Duodenal mucosa (tissue), 2 donors: ENCODE measurements around the gene BEST3.

Experiments
- H3K27ac ChIP-seq: one replicate; pipeline ENCODE4 v1.7.0; 2013; ENCODE audit warnings: low read depth, low read length
- H3K27me3 ChIP-seq, 2 donors: one replicate each; pipeline ENCODE4 v1.7.0; 2013; ENCODE audit warnings: low read length in 2 of 2, control low read depth in 1 of 2; ENCODE audit not compliant: insufficient read depth in 2 of 2, control insufficient read depth in 1 of 2
- H3K36me3 ChIP-seq, 2 donors: one replicate each; pipeline ENCODE4 v1.7.0; 2013; ENCODE audit warnings: low read length in 2 of 2, control low read depth in 1 of 2; ENCODE audit not compliant: insufficient read depth in 2 of 2, control insufficient read depth in 1 of 2
- H3K4me1 ChIP-seq, 2 donors: one replicate each; pipeline ENCODE4 v1.7.0; 2013; ENCODE audit warnings: low read length in 2 of 2, control low read depth in 1 of 2; ENCODE audit not compliant: insufficient read depth in 2 of 2, control insufficient read depth in 1 of 2
- H3K4me3 ChIP-seq, 2 donors: one replicate each; pipeline ENCODE4 v1.7.0; 2013; ENCODE audit warnings: low read length in 2 of 2, low read depth in 1 of 2
- H3K9ac ChIP-seq, 2 donors: one replicate each; pipeline ENCODE4 v1.7.0; 2013; ENCODE audit warnings: low read length in 2 of 2, low read depth in 1 of 2
- H3K9me3 ChIP-seq, 2 donors: one replicate each; pipeline ENCODE4 v1.7.0; 2013; ENCODE audit warnings: low read length in 2 of 2, control low read depth in 1 of 2; ENCODE audit not compliant: control insufficient read depth in 1 of 2

BEST3 gene

DNA sequence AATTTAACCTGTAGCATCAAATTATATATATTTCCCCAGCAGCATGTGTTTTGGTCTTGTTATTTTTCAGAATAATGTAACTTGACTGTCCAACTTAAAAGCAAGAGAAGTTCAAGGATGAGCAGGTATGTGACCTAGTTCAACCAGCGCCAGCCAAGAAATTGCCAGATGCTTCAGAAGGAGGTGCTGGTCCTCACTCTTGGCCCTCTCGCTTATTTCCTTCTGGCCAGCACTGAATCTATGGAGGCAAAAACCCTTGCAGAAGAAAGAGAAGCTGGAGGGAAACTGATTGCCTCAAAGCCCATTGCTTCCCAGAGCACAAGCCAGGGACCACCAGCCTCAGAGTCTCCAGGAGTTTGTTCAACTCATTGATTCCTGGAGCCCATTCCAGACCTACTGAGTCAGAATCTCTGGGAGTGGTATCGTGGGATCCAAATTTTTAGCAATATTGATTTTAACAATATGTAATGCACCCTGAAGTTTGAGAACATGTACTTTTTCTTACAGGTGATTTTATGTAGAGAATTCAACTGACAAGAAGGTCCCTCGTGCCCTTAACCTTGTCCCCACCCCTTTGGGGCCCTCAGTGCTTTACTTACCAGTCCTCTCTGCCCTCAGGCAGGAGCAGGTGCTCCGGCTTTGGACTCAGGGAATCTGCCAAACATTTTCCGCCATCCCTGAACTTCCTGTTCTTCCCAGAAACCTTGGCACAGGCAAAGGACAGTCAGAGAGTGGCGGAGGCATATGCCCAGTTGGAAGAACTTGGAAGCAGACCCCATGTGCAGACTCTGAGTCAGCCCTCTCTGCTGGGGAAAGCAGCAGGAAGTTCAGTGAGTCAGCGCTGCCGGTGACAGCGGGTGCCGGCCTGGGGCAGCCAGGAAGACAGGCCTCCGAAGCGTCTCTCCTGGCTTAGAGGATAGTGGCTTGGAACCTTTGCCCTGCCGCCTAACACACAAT lies 10.4 kb downstream of the BEST3 start:
- Histone ChIP-seq H3K36me3 (no peaks in the 10 kb centered on the region), H3K4me3 (peak overlapping the region in 1 of 2 donors; percentile 4), H3K4me1 (peaks cover 0 to 7% of the 10 kb centered on the region in 2 donors), H3K9ac (no peak overlapping the region), H3K27me3 (no peaks in the 10 kb centered on the region), H3K27ac (no peak overlapping the region), H3K9me3 (no peaks in the 10 kb centered on the region)

GRCh38 chr12:69688021-69688420 lies 11.1 kb downstream of the BEST3 start:
- Histone ChIP-seq H3K27me3 (no peaks in the 10 kb centered on the region), H3K9ac (no peak overlapping the region), H3K27ac (no peak overlapping the region), H3K4me1 (peaks cover 0 to 7% of the 10 kb centered on the region in 2 donors), H3K36me3 (no peaks in the 10 kb centered on the region), H3K4me3 (no peak overlapping the region), H3K9me3 (no peaks in the 10 kb centered on the region)

DNA sequence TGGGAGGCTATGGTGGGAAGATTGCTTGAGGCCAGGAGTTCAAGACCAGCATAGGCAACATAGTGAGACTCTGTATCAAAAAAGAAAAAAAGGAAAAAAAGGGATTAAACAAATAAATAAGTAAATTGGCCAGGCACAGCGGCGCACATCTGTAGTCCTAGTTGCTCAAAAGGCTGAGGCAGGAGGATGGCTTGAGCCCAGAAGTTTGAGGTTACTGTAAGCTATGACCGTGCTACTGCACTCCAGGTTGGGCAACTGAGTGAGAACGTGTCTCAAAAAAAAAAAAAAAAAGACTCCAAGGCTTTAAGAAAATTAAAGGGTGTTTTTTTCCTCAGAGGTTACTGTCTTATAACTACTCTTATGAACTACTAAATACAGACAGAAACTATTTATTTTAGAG lies 11.7 kb downstream of the BEST3 start:
- peaks cover 0 to 7% of the 10 kb centered on the region in 2 donors for H3K4me1 ChIP-seq
- H3K9ac ChIP-seq: no peak overlapping the region
- H3K4me3 ChIP-seq: no peak overlapping the region
- no peaks in the 10 kb centered on the region for H3K9me3 ChIP-seq
- H3K36me3 ChIP-seq: no peaks in the 10 kb centered on the region
- no peaks in the 10 kb centered on the region for H3K27me3 ChIP-seq
- H3K27ac ChIP-seq: no peak overlapping the region

- no peaks in the 10 kb centered on the region for H3K9me3 ChIP-seq
- no peak overlapping the region for H3K27ac ChIP-seq
- H3K27me3 ChIP-seq: no peaks in the 10 kb centered on the region
- no peak overlapping the region for H3K9ac ChIP-seq
- H3K36me3 ChIP-seq: no peaks in the 10 kb centered on the region
- H3K4me3 ChIP-seq: no peak overlapping the region
- H3K4me1 ChIP-seq: peaks cover 0 to 7% of the 10 kb centered on the region in 2 donors
Measured at GRCh38 chr12:69686731-69687130, 12.4 kb downstream of the BEST3 start.

DNA sequence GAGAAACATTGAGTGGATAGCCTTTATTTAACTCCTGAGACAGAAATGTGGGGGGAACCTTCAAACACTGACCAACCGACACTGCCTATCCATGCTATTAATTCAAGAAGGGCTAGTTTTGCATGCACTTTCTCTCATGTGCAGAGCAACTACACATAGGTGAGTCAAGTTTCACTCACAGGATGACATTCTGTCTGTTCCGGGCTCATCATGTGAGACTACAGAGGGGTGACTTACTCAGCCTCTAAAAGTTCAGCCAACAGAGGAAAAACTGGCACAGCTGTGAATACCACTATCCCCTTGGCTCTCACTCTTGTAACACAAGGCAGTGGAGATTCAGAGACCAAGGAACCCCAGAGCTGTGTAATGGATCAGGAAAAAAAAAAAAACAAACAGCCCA lies 13.3 kb downstream of the BEST3 start:
- Histone ChIP-seq H3K9me3 (no peaks in the 10 kb centered on the region), H3K4me3 (no peak overlapping the region), H3K27ac (no peak overlapping the region), H3K36me3 (no peaks in the 10 kb centered on the region), H3K4me1 (peaks cover 0 to 7% of the 10 kb centered on the region in 2 donors), H3K27me3 (no peaks in the 10 kb centered on the region), H3K9ac (no peak overlapping the region)

GRCh38 chr12:69684466-69684865 lies 14.6 kb downstream of the BEST3 start:
- H3K4me3 ChIP-seq: no peak overlapping the region

DNA sequence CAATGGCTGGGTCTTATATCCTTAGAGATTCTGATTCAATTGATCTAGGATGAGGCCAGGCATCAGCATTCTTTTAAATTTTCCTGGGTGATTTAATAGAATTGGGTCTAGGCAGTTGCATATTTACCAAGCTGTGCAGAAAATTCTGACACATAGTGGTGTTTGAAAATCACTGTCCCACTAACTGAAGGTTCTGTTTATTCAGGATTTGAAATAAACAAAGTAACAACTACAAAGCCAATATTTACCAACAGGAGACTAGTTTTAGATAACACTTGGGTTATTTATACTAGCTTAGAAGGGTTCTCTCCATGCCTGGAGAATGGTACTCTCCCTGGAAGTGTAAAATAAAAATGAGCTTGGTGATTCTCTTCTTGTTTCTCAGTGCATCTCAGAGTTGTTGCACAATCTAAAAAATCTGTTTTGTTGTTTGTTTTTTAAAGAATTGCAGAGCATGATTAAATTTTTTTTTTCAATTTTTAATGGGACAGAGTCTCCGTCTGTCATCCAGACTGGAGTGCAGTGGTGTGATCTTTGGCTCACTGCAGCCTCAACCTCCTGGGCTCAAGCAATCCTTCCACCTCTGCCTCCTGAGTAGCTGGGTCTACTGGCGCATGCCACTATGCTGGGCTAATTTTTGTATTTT lies 16.9 kb downstream of the BEST3 start:
- Histone ChIP-seq H3K4me1 (no peaks in the 10 kb centered on the region), H3K4me3 (no peak overlapping the region), H3K9me3 (no peaks in the 10 kb centered on the region), H3K27me3 (no peaks in the 10 kb centered on the region), H3K36me3 (no peaks in the 10 kb centered on the region), H3K9ac (no peak overlapping the region), H3K27ac (no peak overlapping the region)

More at GRCh38 chr12:69684466-69684865, 14.6 kb downstream of the BEST3 start:
- H3K4me1 ChIP-seq: peaks cover 0 to 7% of the 10 kb centered on the region in 2 donors
- no peak overlapping the region for H3K27ac ChIP-seq
- H3K9me3 ChIP-seq: no peaks in the 10 kb centered on the region
- no peaks in the 10 kb centered on the region for H3K36me3 ChIP-seq
- H3K9ac ChIP-seq: no peak overlapping the region
- H3K27me3 ChIP-seq: no peaks in the 10 kb centered on the region

GRCh38 chr12:69679119-69679518 lies 20.0 kb downstream of the BEST3 start:
- Histone ChIP-seq H3K27ac (no peak overlapping the region), H3K4me1 (no peaks in the 10 kb centered on the region), H3K9me3 (no peaks in the 10 kb centered on the region), H3K9ac (no peak overlapping the region), H3K36me3 (no peaks in the 10 kb centered on the region), H3K4me3 (no peak overlapping the region), H3K27me3 (no peaks in the 10 kb centered on the region)

DNA sequence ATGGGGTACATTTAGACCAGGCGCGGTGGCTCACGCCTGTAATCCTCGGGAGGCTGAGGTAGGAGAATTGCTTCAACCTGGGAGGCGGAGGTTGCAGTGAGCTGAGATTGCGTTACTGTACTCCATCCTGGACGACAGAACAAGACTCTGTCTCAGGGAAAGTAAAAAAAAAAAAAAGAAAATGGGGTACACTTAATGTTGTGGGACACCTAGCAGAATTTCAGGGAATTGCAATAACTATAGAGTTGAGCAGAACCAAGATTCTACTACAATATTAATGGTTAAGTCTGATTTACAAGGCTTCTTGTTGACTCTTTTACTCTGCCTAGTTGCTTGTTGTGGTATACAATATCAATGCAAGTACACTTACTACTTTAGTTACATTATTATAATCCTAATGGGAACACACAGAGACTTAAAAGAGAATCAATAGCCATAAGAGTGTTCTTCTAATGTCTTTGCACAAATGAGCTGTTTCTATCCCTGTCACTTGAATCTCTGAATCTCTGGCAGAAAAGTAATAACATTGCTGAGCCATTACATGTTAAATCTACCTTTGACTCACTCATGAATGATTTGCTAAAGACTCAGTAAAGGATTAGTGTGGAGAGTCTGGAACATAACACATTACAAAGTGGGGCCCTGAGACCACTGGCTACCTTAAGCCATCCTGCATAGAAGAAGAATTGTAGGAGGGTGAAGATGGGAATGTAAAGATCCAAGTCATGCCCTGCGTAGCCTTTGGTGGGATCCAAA lies 22.7 kb downstream of the BEST3 start:
- no peaks in the 10 kb centered on the region for H3K36me3 ChIP-seq
- no peaks in the 10 kb centered on the region for H3K9me3 ChIP-seq
- H3K27me3 ChIP-seq: no peaks in the 10 kb centered on the region

DNA sequence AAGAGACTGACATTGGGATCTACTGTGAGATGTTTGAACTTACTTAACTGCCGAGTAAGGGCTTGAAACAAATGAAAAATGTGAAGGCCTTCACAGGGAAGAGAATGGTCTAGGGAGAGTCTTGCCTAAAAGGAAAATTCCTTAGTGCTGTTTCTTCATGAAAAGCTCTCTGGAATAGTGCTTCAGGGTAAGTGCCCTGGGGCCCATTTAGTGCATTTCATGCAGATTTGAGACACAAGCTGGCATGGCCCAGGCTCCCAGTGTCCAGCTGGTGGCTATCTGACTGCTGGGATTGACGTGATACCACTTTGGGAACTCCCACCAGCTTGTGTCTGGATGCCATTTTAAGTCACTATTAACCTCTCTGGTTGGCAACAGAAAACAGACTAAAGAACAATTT lies 26.9 kb downstream of the BEST3 start:
- H3K36me3 ChIP-seq: no peaks in the 10 kb centered on the region
- no peaks in the 10 kb centered on the region for H3K4me1 ChIP-seq
- no peaks in the 10 kb centered on the region for H3K27me3 ChIP-seq
- H3K27ac ChIP-seq: no peak overlapping the region
- H3K9me3 ChIP-seq: no peaks in the 10 kb centered on the region
- H3K4me3 ChIP-seq: no peak overlapping the region
- H3K9ac ChIP-seq: no peak overlapping the region

More for the DNA sequence above, 22.7 kb downstream of the BEST3 start:
- Histone ChIP-seq H3K27ac (no peak overlapping the region), H3K4me3 (no peak overlapping the region), H3K9ac (no peak overlapping the region), H3K4me1 (no peaks in the 10 kb centered on the region)
